PC-3 (cell line): ENCODE data around the gene LYPD3. TPM values are rescaled to one million over a fixed set of nuclear protein-coding genes. Genes with fewer than 3 reads are reported as not detected.

Source experiments
- ATAC-seq: fragments of 200-7000 bp; cut with Tn5 transposase; 2 replicates; pipeline ENCODE4 v1.9.1; 2020; ENCODE audit warnings: mild to moderate bottlenecking, moderate library complexity
- BruUV-seq: library from RNA; stranded (reverse); fragments of 400-500 nt; replicated peaks from 2 replicates; lab custom pipeline; 2021; lab: Mats Ljungman, UMichigan
- CTCF ChIA-PET: fragments of 300-600 bp; sonication (Branson Sonifier 250); formaldehyde crosslinking; loops from one replicate; lab custom pipeline; 2022; ENCODE audit warnings: antibody characterized with exemption; lab: Charles Lee
- POLR2A ChIA-PET: fragments of 300-600 bp; sonication (Branson Sonifier 250); formaldehyde crosslinking; loops from one replicate; lab custom pipeline; 2022; ENCODE audit warnings: antibody characterized with exemption; ENCODE audit not compliant: unreplicated experiment; lab: Charles Lee
- DNase-seq: peaks from one replicate; pipeline ENCODE4 v3.0.0-alpha.2; 2015
- H2AFZ ChIP-seq: fragments of 300-600 bp; sonication (generic); 2 replicates; pipeline ENCODE4 v1.6.0; 2016; ENCODE audit warnings: antibody characterized with exemption, low read length
- H3F3A ChIP-seq: fragments of 300-600 bp; sonication (generic); one replicate; pipeline ENCODE4 v1.6.0; 2017; ENCODE audit warnings: antibody characterized with exemption, low read length, control low read depth, mild to moderate bottlenecking; ENCODE audit not compliant: unreplicated experiment
- H3K27ac ChIP-seq: fragments of 300-600 bp; sonication (generic); 2 replicates; pipeline ENCODE4 v1.5.1; 2016; ENCODE audit warnings: mild to moderate bottlenecking, low read length
- H3K27me3 ChIP-seq: fragments of 300-600 bp; sonication (generic); 2 replicates; pipeline ENCODE4 v1.6.1; 2016; ENCODE audit warnings: low read length, mixed read lengths
- H3K36me3 ChIP-seq: fragments of 300-600 bp; sonication (generic); 2 replicates; pipeline ENCODE4 v1.6.1; 2016; ENCODE audit warnings: low read depth, mixed run types, low read length, mixed read lengths
- H3K4me1 ChIP-seq: fragments of 300-600 bp; sonication (generic); 2 replicates; pipeline ENCODE4 v1.5.1; 2016; ENCODE audit warnings: low read length; ENCODE audit not compliant: insufficient read depth
- H3K4me2 ChIP-seq: fragments of 300-600 bp; sonication (generic); 2 replicates; pipeline ENCODE4 v1.6.0; 2016; ENCODE audit warnings: low read length
- H3K4me3 ChIP-seq: fragments of 300-600 bp; sonication (generic); 2 replicates; pipeline ENCODE4 v1.5.1; 2016; ENCODE audit warnings: mild to moderate bottlenecking, low read length, mixed read lengths
- H3K79me2 ChIP-seq: fragments of 300-600 bp; sonication (generic); 2 replicates; pipeline ENCODE4 v1.6.1; 2017; ENCODE audit warnings: low read length, mixed read lengths
- H3K9ac ChIP-seq: fragments of 300-600 bp; sonication (generic); 2 replicates; pipeline ENCODE4 v1.6.0; 2016; ENCODE audit warnings: mild to moderate bottlenecking, low read length
- H3K9me2 ChIP-seq: fragments of 300-600 bp; sonication (generic); replicated peaks from 2 replicates; pipeline ENCODE4 v1.6.1; 2016; ENCODE audit warnings: mixed run types, low read length, mixed read lengths
- H3K9me3 ChIP-seq: fragments of 300-600 bp; sonication (generic); 2 replicates; pipeline ENCODE4 v1.6.1; 2016; ENCODE audit warnings: low read length, mixed read lengths
- H4K20me1 ChIP-seq: fragments of 300-600 bp; sonication (generic); 2 replicates; pipeline ENCODE4 v1.6.1; 2016; ENCODE audit warnings: low read length, mixed read lengths
- EZH2 ChIP-seq: fragments of 300-600 bp; sonication (generic); IDR thresholded peaks from one replicate; pipeline ENCODE4 v1.6.1; 2017; ENCODE audit warnings: antibody characterized with exemption, mild to moderate bottlenecking, low read length; ENCODE audit not compliant: unreplicated experiment
- EZH2phosphoT487 ChIP-seq: fragments of 300-600 bp; sonication (generic); IDR thresholded peaks from 2 replicates; pipeline ENCODE4 v1.6.1; 2018; ENCODE audit warnings: mild to moderate bottlenecking, antibody characterized with exemption, low read length, borderline replicate concordance
- intact Hi-C: fragments of 100-400 bp; cut with micrococcal nuclease; formaldehyde crosslinking; loops from 2 replicates; pipeline ENCODE4 v1.9.0; 2023
- total RNA-seq: library from RNA; depleted of rRNA; stranded (reverse); fragments of >200 nt; gene quantifications from 2 replicates; pipeline ENCODE4 v1.2.3, GENCODE V29; 2014
- TF ChIP-seq, protein P1 (sequence below): fragments of 300-600 bp; sonication (generic); conservative IDR thresholded peaks from 2 replicates; pipeline ENCODE4 v1.5.1; 2017; ENCODE audit warnings: antibody characterized with exemption, low read depth, mild to moderate bottlenecking, low read length

Gene LYPD3
- total RNA-seq, 1 experiment from 2014 or later, result 16.8 TPM

- Histone ChIP-seq H3F3A (no peaks in the 10 kb centered on the region), H4K20me1 (no peaks in the 10 kb centered on the region), H3K27me3 (no peaks in the 10 kb centered on the region), H3K4me1 (peaks cover 9% of the 10 kb centered on the region), H3K4me2 (peak overlapping the region; percentile 49), H3K79me2 (no peaks in the 10 kb centered on the region), H3K36me3 (no peaks in the 10 kb centered on the region), H2AFZ (peak overlapping the region; percentile 23; the same call in 1 of the 2 replicates), H3K9me2 (no peaks in the 10 kb centered on the region), H3K9ac (no peak overlapping the region), H3K9me3 (no peaks in the 10 kb centered on the region), H3K27ac (no peak overlapping the region), H3K4me3 (peak overlapping the region; percentile 12; the same call in 1 of the 2 replicates)
- ChIA-PET CTCF (no interaction called here), POLR2A (no interaction called here)
- no TSS peak for BruUV-seq
- TF ChIP-seq EZH2phosphoT487 (no peak), EZH2 (no peak)
- TF ChIP-seq, protein P1, sequence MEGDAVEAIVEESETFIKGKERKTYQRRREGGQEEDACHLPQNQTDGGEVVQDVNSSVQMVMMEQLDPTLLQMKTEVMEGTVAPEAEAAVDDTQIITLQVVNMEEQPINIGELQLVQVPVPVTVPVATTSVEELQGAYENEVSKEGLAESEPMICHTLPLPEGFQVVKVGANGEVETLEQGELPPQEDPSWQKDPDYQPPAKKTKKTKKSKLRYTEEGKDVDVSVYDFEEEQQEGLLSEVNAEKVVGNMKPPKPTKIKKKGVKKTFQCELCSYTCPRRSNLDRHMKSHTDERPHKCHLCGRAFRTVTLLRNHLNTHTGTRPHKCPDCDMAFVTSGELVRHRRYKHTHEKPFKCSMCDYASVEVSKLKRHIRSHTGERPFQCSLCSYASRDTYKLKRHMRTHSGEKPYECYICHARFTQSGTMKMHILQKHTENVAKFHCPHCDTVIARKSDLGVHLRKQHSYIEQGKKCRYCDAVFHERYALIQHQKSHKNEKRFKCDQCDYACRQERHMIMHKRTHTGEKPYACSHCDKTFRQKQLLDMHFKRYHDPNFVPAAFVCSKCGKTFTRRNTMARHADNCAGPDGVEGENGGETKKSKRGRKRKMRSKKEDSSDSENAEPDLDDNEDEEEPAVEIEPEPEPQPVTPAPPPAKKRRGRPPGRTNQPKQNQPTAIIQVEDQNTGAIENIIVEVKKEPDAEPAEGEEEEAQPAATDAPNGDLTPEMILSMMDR, result no peak
- intact Hi-C loops, result no loop called here
- ATAC-seq, result no peak; the same call in 1 of the 2 replicates
- peak; percentile 47 for DNase-seq
Observed at GRCh38 chr19:43455321-43456113, 9.9 kb downstream of the LYPD3 start.

GRCh38 chr19:43454031-43454430 is 11.4 kb downstream of the LYPD3 start:
- Histone ChIP-seq H3K36me3 (no peaks in the 10 kb centered on the region), H3K27me3 (no peaks in the 10 kb centered on the region), H3K4me3 (no peak overlapping the region), H3K9me3 (no peaks in the 10 kb centered on the region), H3K4me2 (no peak overlapping the region), H3K79me2 (no peaks in the 10 kb centered on the region), H3K27ac (no peak overlapping the region), H3K9ac (no peak overlapping the region), H3F3A (no peaks in the 10 kb centered on the region), H2AFZ (no peak overlapping the region), H3K9me2 (no peaks in the 10 kb centered on the region), H4K20me1 (no peaks in the 10 kb centered on the region), H3K4me1 (peaks cover 9% of the 10 kb centered on the region)
- TF ChIP-seq EZH2 (no peak), EZH2phosphoT487 (no peak)
- TF ChIP-seq, protein P1, result no peak
- ChIA-PET CTCF (no interaction called here), POLR2A (no interaction called here)
- DNase-seq (no peak), ATAC-seq (no peak)
- BruUV-seq, result no TSS peak
- intact Hi-C loops, result no loop called here

DNA sequence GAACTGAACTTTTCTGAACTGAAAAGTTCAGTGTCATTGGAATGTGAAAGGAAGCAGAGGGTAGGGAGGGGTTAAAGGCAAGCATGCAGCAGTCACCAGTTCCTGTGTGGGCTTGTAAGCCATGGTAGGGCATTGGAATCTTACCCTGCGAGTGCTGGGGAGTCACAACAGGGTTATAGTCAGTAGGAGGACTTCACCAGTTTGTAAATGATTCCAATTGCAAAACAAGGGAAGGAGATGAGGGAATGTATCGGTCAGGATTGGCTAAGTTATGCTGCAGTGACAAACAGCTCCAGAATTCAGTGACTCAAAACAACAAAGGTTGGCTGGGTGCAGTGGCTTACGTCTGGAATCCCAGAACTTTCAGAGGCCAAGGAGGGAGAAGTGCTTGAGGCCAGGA is 12.8 kb downstream of the LYPD3 start:
- Histone ChIP-seq H3K4me3 (no peak overlapping the region), H3K4me2 (no peak overlapping the region), H3F3A (no peaks in the 10 kb centered on the region), H2AFZ (no peak overlapping the region), H3K79me2 (no peaks in the 10 kb centered on the region), H3K36me3 (no peaks in the 10 kb centered on the region), H4K20me1 (no peaks in the 10 kb centered on the region), H3K27ac (no peak overlapping the region), H3K9me3 (no peaks in the 10 kb centered on the region), H3K4me1 (peaks cover 9% of the 10 kb centered on the region), H3K27me3 (no peaks in the 10 kb centered on the region), H3K9ac (no peak overlapping the region), H3K9me2 (no peaks in the 10 kb centered on the region)
- intact Hi-C loops, result no loop called here
- ChIA-PET POLR2A (no interaction called here), CTCF (no interaction called here)
- no TSS peak for BruUV-seq
- ATAC-seq (no peak), DNase-seq (no peak)
- no peak for TF ChIP-seq EZH2
